ENCODE data around the gene WFIKKN1.

Gene WFIKKN1

DNA sequence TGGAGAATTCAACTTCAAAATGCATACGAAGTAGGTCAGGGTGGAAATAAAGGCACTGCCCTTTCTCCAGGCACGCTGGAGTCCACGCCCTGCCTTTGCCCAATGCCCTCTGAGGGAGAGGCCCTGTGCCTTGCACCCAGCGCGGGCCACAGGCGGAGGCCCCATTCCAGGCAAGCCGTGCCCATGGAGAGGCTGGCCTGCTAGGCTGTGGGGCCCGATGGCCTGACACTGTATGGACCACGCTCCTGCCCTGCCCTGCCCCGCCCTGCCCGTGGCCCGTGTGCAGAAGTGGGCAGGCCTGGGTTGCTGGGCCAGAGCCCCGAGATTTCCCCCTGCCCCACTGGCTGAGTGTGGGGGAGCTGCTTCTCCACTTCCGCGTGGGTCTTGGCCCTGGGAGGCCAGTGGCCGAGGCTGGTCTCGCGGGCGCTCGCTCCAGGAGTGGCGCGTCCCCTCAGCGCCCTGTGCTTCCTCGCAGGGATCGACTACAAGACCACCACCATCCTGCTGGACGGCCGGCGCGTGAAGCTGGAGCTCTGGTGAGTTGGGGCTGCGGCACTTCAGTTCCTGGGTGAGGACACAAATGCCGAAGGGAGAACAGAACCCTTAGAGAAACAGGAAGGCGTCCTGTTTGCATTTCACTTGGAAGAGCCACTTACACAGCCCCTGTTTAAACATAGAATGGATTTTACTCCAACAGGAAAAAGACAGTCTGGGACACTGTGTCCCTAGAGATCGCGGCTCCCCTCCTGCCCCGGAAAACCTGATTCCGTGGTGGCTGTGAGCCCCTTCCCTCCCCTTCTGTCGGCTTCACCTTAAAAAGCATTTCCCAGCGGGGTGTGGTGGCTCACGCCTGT lies 13.8 kb upstream of the WFIKKN1 start:
- H3K4me3 ChIP-seq (ENCODE audit: low read depth, low read length) = no peak overlapping the region
- DNase-seq (ENCODE audit: low read depth) = no peak
- TF ChIP-seq, protein P1, sequence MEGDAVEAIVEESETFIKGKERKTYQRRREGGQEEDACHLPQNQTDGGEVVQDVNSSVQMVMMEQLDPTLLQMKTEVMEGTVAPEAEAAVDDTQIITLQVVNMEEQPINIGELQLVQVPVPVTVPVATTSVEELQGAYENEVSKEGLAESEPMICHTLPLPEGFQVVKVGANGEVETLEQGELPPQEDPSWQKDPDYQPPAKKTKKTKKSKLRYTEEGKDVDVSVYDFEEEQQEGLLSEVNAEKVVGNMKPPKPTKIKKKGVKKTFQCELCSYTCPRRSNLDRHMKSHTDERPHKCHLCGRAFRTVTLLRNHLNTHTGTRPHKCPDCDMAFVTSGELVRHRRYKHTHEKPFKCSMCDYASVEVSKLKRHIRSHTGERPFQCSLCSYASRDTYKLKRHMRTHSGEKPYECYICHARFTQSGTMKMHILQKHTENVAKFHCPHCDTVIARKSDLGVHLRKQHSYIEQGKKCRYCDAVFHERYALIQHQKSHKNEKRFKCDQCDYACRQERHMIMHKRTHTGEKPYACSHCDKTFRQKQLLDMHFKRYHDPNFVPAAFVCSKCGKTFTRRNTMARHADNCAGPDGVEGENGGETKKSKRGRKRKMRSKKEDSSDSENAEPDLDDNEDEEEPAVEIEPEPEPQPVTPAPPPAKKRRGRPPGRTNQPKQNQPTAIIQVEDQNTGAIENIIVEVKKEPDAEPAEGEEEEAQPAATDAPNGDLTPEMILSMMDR (IDR thresholded peaks at IDR 0.05; ENCODE audit: low read depth, low read length, missing control alignments) = no peak

DNA sequence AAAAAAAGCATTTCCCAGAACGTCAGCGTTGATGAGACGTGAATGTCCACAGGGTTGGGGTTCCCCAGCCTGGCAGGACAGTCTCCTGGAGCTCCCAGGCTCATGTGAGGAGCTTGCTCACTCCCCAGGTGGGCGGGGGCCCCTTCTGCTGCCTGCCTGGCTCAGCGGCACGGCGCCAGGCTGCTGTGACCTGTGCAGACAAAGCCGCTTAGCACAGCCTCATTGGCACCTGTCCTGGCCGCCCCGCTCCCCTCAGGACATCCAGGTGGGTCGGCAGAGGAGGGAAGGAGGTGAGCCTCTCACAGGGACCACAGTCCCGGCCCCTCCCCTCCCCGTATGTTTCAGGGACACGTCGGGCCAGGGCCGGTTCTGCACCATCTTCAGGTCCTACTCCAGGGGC lies 12.9 kb upstream of the WFIKKN1 start:
- no peak for DNase-seq (ENCODE audit: low read depth)
- H3K4me3 ChIP-seq (ENCODE audit: low read depth, low read length) = no peak overlapping the region
- TF ChIP-seq, protein P1 (IDR thresholded peaks at IDR 0.05; ENCODE audit: low read depth, low read length, missing control alignments) = no peak

DNA sequence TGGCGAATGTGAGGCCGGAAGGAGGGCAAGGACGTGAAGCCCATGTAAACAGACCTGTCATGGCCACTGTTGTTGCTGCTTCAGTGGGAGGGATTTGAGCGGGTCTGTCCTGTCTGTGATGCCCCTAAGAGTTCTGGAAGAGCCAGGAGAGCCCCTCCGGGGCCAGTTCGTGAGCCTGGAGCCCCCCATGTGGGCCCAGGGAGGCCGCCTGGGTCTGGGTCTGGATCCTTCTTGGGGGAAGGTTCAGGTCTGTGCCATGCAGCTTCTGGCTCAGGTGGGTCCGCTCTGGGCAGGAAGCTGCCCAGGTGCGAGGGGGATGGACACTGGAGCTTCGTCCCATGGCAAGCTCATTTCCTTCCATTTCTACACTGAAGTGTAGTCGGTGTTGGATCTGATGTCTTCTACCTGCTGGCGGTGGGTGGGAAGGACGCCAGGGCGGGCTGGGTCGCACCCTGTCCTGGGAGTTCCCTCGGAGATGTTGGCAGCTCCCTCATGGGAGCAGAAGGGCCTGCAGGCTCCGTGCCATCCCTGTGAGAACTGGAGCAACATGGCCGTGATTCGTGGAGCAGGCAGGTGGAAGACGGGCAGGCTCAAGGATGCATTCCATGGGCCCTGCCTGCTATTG lies 11.2 kb upstream of the WFIKKN1 start:
- no peak overlapping the region for H3K4me3 ChIP-seq (ENCODE audit: low read depth, low read length)
- TF ChIP-seq, protein P1 (IDR thresholded peaks at IDR 0.05; ENCODE audit: low read depth, low read length, missing control alignments) = no peak
- DNase-seq (ENCODE audit: low read depth) = no peak

DNA sequence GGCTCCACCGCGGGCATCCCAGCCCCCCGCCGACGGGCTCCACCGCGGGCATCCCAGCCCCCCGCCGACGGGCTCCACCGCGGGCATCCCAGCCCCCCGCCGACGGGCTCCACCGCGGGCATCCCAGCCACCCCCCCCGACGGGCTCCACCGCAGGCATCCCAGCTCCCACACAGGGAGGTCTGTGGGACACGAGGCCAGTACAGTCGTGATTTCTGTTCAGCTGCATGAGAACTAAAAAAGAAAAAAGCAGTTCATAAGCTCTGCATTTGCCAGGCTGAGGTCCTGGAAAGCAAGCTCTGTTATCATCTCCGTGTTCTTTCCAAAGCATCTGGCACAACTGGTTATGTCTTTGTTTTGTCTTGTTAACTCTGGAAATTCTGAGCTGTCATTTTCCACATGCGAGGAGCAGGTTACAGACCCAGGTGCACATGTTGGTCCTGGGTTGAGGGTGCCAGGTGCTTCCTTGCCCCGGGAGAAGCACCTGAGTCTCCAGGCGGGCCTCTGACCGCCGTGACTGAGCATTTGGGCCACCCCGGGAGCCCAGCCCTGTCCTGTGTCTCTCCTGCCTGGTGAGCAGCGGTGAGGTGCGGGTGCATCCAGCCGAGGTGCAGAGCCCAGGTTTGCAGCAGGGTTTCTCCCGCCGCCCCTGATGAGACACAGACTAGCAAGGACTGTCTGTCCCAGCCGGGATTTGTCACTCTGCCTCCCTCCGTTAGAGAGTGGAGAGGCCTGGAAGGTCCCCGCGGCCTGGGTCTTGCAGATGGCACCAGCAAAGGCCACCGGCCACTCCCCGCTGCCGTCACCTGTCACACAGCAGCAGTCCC lies 9.9 kb upstream of the WFIKKN1 start:
- TF ChIP-seq, protein P1 (IDR thresholded peaks at IDR 0.05; ENCODE audit: low read depth, low read length, missing control alignments) = no peak
- DNase-seq (ENCODE audit: low read depth) = no peak
- H3K4me3 ChIP-seq (ENCODE audit: low read depth, low read length) = no peak overlapping the region

DNA sequence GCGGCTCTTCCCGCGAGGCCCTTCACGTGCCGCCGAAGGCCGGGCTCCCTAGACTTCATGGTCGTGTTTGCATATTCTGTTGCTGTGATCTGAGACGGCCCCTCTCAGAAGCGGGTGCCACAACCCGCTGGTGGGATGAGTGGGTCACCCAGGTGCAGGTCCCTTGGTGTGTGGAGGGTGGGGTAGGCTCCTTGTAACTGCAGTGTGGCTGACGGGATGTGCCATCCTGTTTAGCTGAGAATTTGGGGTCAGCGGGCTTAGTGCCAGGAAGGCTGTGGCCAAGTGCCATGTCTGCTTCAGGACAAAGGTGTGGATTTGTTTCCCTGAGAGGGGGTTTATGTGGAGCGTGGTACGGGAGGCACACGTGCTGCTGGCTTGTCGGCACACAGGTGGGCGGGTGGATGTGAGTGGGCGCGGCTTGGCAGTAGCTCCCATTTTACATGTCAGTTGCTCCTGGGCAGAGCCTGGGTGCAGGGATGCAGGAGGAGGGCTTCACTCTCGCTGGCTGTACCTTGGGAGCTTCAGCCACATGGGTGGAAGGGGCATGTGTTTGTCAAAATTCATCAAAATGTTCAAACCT lies 9.2 kb upstream of the WFIKKN1 start:
- H3K4me3 ChIP-seq (ENCODE audit: low read depth, low read length) = no peak overlapping the region
- no peak for DNase-seq (ENCODE audit: low read depth)
- TF ChIP-seq, protein P1 (IDR thresholded peaks at IDR 0.05; ENCODE audit: low read depth, low read length, missing control alignments) = no peak

DNA sequence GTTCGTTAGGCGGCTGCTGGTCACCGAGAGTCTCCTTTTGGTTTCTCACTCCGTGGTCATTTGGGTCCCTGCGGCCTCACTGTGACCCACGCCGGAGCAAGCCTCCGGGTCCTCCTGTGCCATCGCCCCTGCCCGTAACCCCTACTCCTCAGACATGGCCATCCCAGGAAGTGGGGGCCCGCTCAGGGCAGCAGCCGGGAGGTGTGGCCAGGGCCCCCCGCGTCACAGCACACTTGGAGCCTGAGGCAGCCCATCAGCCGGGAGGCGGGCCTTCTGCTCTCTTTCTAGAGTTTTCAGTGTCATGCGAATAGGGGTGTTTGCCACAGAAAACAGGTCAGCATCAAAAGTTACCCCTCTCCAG lies 7.9 kb upstream of the WFIKKN1 start:
- no peak for DNase-seq (ENCODE audit: low read depth)
- no peak overlapping the region for H3K4me3 ChIP-seq (ENCODE audit: low read depth, low read length)
- TF ChIP-seq, protein P1 (IDR thresholded peaks at IDR 0.05; ENCODE audit: low read depth, low read length, missing control alignments) = no peak
